Esophagus squamous epithelium (tissue), 5 donors: ENCODE measurements around the gene SLC24A4. TPM values are rescaled to one million over a fixed set of nuclear protein-coding genes. Genes with fewer than 3 reads are reported as not detected.

Experiments
- DNase-seq: peaks from one replicate; lab custom pipeline; 2025; lab: John Stamatoyannopoulos, UW
- H3K27ac ChIP-seq, 4 donors: fragments of 200-600 bp; sonication (generic); one replicate each; pipeline ENCODE4 v1.5.1; 2016 to 2019; ENCODE audit warnings: mild to moderate bottlenecking in 1 of 4
- H3K27me3 ChIP-seq, 4 donors: fragments of 200-600 bp; sonication (generic); 1 replicate in 3 of 4; 2 replicates in 1 of 4; pipeline versions ENCODE4 v1.5.1 to v1.6.0; 2017 to 2021; ENCODE audit warnings: antibody characterized with exemption in 1 of 4
- H3K36me3 ChIP-seq, 3 donors: fragments of 200-600 bp; sonication (generic); one replicate each; pipeline ENCODE4 v1.5.1; 2016 to 2019
- H3K4me1 ChIP-seq, 3 donors: fragments of 200-600 bp; sonication (generic); one replicate each; pipeline ENCODE4 v1.5.1; 2017 to 2019
- H3K4me3 ChIP-seq, 4 donors: fragments of 200-600 bp; sonication (generic); 1 replicate in 3 of 4; 2 replicates in 1 of 4; pipeline ENCODE4 v1.5.1; 2016 to 2019; ENCODE audit warnings: mild to moderate bottlenecking in 2 of 4, moderate library complexity in 1 of 4
- H3K9me3 ChIP-seq, 3 donors: fragments of 200-600 bp; sonication (generic); one replicate each; pipeline ENCODE4 v1.5.1; 2016 to 2019
- POLR2A ChIP-seq, 4 donors: fragments of 450-650 bp; IDR thresholded peaks; one replicate each; pipeline ENCODE4 v1.6.1; 2017; ENCODE audit warnings: antibody characterized with exemption in 4 of 4, mild to moderate bottlenecking in 4 of 4, moderate library complexity in 3 of 4
- WGBS, 2 donors: methylation state at CpG; one replicate each; pipeline ENCODE4 v1.1.5; 2018; 5-methylcytosine and 5-hydroxymethylcytosine counted together
- intact Hi-C: fragments of 100-400 bp; cut with DNase I; formaldehyde crosslinking; loops from one replicate; pipeline ENCODE4 v1.15.0; 2022
- total RNA-seq, 4 donors: library from RNA; depleted of rRNA; stranded (reverse); fragments of >200 nt; gene quantifications; one replicate each; pipeline ENCODE4 v1.1.0, GENCODE V29; 2016
- TF ChIP-seq, protein P1 (sequence below), 6 experiments: fragments of 450-650 bp in 4 of 6; fragments of 200-600 bp in 2 of 6; sonication (generic) in 2 of 6; IDR thresholded peaks; one replicate each; pipeline ENCODE4 v1.5.1; 2016 to 2019; ENCODE audit warnings: antibody characterized with exemption in 6 of 6, mild to moderate bottlenecking in 4 of 6, moderate library complexity in 4 of 6
- donor health status: DM: yes; HTN: yes; CAD: no.

The SLC24A4 gene
- total RNA-seq, 4 donors from 2014 or later = 0.04 to 0.38 (median 0.20) TPM

DNA sequence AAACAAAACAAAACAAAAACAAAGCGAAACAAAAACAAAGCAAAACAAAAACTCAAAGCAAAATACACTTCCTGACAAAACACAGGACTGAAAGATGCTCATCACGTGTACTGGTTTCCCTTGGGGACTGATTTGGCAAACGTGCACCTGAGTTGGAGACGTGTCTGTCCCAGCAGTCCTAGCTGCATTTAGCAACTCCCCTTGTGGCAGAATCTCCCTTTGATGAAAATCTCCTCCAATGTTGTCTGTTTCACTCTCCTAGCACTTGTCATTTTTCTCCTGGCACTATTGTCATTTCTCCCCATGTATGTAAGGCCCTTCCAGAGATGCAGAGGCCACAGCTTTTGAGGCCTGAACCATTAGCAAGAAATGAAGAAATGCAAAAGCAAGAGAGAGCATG is 6.8 kb upstream of the SLC24A4 start:
- Histone ChIP-seq H3K9me3 (no peaks in the 10 kb centered on the region), H3K4me1 (peaks cover 0 to 2% (median 0%) of the 10 kb centered on the region in 3 donors), H3K27ac (no peak overlapping the region), H3K4me3 (no peak overlapping the region), H3K36me3 (no peaks in the 10 kb centered on the region), H3K27me3 (peaks cover 0 to 33% (median 0%) of the 10 kb centered on the region in 4 donors)
- no peak for TF ChIP-seq POLR2A (IDR thresholded peaks at IDR 0.05)
- TF ChIP-seq, protein P1, sequence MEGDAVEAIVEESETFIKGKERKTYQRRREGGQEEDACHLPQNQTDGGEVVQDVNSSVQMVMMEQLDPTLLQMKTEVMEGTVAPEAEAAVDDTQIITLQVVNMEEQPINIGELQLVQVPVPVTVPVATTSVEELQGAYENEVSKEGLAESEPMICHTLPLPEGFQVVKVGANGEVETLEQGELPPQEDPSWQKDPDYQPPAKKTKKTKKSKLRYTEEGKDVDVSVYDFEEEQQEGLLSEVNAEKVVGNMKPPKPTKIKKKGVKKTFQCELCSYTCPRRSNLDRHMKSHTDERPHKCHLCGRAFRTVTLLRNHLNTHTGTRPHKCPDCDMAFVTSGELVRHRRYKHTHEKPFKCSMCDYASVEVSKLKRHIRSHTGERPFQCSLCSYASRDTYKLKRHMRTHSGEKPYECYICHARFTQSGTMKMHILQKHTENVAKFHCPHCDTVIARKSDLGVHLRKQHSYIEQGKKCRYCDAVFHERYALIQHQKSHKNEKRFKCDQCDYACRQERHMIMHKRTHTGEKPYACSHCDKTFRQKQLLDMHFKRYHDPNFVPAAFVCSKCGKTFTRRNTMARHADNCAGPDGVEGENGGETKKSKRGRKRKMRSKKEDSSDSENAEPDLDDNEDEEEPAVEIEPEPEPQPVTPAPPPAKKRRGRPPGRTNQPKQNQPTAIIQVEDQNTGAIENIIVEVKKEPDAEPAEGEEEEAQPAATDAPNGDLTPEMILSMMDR (IDR thresholded peaks at IDR 0.05) = no peak
- 45 to 53% methylated on average over 4 of the region's 4 CpGs for WGBS, 2 donors
- intact Hi-C loops = no loop called here
- DNase-seq = no peak

DNA sequence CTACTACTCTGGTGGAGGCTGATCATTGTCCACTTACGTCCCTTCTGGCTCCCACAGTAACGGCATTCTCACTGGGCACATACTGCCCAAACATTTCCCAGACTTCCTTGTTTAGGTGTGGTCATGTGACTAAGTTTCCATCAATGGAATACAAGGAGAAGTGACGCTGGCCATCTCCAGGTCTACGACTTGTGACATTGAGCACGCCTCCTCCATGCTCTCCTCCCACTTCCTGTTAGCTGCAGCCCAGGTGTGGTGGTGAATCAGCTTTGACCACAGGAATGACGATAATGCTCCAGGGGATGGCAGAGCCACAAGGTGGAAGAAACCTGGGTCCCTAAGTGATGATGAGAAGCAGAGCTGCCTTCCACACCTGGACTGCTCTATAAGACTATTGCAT is 6.0 kb upstream of the SLC24A4 start:
- intact Hi-C loops = no loop called here
- H3K4me1 ChIP-seq = peaks cover 0 to 2% (median 0%) of the 10 kb centered on the region in 3 donors
- H3K27me3 ChIP-seq = peaks cover 0 to 40% (median 0%) of the 10 kb centered on the region in 4 donors
- H3K4me3 ChIP-seq = no peak overlapping the region
- no peak for DNase-seq
- 74 to 86% methylated on average over 6 of the region's 6 CpGs for WGBS, 2 donors
- TF ChIP-seq POLR2A (IDR thresholded peaks at IDR 0.05) = no peak
- TF ChIP-seq, protein P1 (IDR thresholded peaks at IDR 0.05) = no peak
- H3K9me3 ChIP-seq = no peaks in the 10 kb centered on the region
- H3K27ac ChIP-seq = no peak overlapping the region
- H3K36me3 ChIP-seq = no peaks in the 10 kb centered on the region

DNA sequence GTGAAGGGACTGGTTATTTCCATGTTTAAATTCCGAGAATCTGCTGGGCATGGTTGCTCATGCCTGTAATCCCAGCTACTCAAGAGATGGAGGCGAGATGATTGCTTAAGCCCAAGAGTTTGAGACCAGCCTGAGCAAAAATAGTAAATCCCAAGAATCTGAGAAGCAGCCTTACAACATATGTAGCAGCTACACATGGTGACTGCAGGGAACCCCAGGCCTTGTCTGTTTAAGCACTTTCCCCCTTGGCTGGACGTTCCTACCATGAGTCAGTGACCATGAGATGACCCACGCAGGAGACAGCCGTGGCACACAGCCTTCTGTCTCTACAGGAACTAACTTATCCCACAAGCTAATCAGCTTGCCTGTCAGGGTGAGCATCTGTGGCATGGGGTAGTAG is 5.5 kb upstream of the SLC24A4 start:
- intact Hi-C loops = no loop called here
- no peak overlapping the region for H3K4me3 ChIP-seq
- WGBS, 2 donors = 63 to 72% methylated on average over 3 to 4 of the region's 5 CpGs
- TF ChIP-seq, protein P1 (IDR thresholded peaks at IDR 0.05) = no peak
- TF ChIP-seq POLR2A (IDR thresholded peaks at IDR 0.05) = no peak
- peaks cover under 1 to 2% (median 2%) of the 10 kb centered on the region in 3 donors for H3K4me1 ChIP-seq
- H3K27ac ChIP-seq = no peak overlapping the region
- no peaks in the 10 kb centered on the region for H3K9me3 ChIP-seq
- DNase-seq = no peak
- H3K27me3 ChIP-seq = peaks cover 0 to 46% (median under 1%) of the 10 kb centered on the region in 4 donors
- H3K36me3 ChIP-seq = no peaks in the 10 kb centered on the region

GRCh38 chr14:92321701-92322100 is 1.3 kb upstream of the SLC24A4 start:
- Histone ChIP-seq H3K27ac (no peak overlapping the region), H3K4me1 (peaks cover 6 to 20% (median 17%) of the 10 kb centered on the region in 3 donors), H3K4me3 (no peak overlapping the region), H3K27me3 (peaks cover 4 to 88% (median 9%) of the 10 kb centered on the region in 4 donors), H3K9me3 (no peaks in the 10 kb centered on the region), H3K36me3 (no peaks in the 10 kb centered on the region)
- WGBS, 2 donors = 53 to 87% methylated on average over 6 of the region's 6 CpGs
- no peak for TF ChIP-seq POLR2A (IDR thresholded peaks at IDR 0.05)
- TF ChIP-seq, protein P1 (IDR thresholded peaks at IDR 0.05) = no peak
- no peak for DNase-seq
- intact Hi-C loops = no loop called here

DNA sequence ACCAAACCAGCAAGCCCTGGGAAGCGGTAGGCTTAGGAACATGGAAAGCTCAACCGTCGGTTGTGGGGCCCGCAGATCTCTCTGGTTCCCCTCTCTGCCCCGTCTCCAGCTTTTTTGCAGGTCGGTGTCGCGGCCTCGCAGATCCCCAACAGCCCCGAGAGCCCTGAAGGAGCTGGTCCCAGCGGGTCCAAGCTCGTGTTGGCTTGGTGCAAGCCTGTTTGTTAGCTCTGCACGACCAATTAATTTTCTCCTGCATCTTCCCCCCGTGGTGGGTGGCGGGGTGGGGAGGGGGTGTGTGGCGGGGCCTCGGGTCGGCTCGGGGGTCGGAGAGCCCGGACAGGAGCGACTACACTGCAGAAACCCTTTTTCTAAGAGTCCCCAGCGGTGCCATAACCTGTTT is 449 bp upstream of the SLC24A4 start:
- DNase-seq = no peak
- TF ChIP-seq, protein P1 (IDR thresholded peaks at IDR 0.05) = no peak
- H3K4me3 ChIP-seq = peak overlapping the region in 2 of 4 donors; percentile 44 to 57
- intact Hi-C loops = no loop called here
- no peaks in the 10 kb centered on the region for H3K9me3 ChIP-seq
- 14% methylated on average over 4 to 13 of the region's 23 CpGs for WGBS, 2 donors
- H3K27me3 ChIP-seq = peaks cover 4 to 95% (median 9%) of the 10 kb centered on the region in 4 donors
- H3K4me1 ChIP-seq = peaks cover 6 to 20% (median 17%) of the 10 kb centered on the region in 3 donors
- H3K27ac ChIP-seq = no peak overlapping the region
- H3K36me3 ChIP-seq = no peaks in the 10 kb centered on the region
